NCI-H2171 treated with DMSO at 0.1 percent for 48 hours (cell line): ENCODE data around the gene ESF1.

Source experiments
- DNase-seq: peaks from one replicate; lab custom pipeline; 2025; lab: John Stamatoyannopoulos, UW

ESF1 gene

DNA sequence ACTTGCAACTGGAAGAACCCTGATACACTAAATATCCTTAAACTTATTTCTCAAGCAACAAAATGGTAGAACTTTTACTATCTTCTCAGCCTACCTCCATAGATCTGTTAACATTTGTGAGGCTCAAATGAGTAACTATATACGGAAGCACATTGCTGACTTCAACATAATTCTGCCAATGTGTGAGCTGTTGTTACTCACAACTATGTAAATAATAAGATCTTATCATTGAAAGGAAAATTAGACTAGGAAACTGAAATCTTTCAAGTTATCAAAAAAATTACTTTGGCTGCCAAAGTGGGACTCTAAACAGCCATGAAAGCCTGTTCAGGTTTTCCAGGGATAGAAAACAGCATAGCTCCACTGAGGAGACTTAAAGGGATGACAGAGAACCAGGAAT is 105.8 kb downstream of the ESF1 start:
- no peak for DNase-seq

DNA sequence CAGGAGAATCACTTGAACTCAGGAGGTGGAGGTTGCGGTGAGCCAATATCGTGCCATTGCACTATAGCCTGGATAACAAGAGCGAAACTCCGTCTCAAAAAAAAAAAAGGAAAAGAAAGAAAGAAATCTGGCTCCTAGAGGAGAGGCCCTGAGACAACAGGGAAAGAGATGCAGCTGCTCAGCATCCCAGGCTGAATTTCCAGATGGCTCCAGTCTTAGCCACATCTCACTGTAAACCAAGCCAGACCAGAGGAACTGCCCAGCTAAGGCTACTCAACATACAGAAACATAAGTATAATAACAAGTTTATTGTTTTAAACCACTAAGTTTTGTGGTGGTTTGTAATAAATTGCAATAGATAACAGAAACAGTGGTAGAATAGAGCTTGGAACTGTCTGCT is 107.5 kb downstream of the ESF1 start:
- no peak for DNase-seq

DNA sequence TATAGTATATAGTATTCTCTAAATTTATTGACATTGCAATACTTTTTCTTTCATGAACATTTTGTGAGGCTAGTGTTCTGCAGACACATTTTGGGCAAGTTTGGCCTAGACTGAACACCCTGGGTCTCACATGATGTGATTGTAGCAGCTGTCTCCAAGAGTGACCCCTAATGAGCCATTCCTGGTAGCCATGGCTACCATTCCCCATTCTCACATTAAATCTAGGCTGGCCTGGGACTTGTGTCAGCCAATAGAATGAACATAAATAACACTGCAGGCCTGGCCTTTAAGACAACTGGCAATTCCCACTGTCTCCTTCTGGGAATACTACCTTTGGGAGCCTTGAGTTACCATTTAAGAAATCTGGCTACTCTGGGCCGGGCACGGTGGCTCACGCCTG is 108.0 kb downstream of the ESF1 start:
- DNase-seq = no peak

DNA sequence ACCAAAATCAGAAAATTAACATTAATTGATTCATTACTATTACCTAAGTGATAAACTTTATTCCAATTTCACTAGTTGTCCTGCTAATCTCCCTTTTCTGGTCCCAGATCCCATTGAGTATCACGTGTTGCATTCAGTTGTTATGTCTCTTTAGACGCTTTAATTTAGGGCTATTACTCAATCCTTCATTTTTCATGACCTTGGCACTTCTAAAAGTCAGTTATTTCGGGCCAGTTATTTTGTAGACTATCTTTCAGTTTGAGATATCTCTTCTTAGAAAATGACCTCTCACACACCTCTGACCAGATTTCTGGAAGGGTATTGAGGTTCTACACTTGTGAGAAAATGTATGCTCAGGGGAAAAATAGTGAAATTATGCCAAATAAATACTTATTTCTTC is 112.0 kb downstream of the ESF1 start:
- no peak for DNase-seq

DNA sequence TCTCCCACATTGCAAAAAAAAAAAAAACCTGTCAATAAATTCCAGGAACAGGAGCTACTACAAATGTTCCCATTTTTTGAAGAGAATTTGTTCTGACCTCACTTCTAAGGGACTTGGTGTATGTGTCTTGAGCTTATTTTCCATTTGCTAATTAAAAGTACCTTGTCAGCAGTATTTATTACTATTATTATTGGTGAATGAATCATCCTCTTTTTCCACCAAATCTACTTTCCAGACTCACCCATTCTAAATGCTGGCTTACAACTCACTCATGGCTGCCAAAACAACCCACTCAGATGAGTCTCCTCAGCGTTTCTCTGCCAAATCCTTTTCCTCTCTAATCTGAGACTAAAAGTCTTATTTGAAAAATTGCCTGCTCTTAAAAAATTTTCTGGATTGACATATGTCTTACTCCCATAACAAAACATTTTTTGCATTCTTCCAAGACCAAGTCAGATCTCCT is 112.8 kb downstream of the ESF1 start:
- no peak for DNase-seq

DNA sequence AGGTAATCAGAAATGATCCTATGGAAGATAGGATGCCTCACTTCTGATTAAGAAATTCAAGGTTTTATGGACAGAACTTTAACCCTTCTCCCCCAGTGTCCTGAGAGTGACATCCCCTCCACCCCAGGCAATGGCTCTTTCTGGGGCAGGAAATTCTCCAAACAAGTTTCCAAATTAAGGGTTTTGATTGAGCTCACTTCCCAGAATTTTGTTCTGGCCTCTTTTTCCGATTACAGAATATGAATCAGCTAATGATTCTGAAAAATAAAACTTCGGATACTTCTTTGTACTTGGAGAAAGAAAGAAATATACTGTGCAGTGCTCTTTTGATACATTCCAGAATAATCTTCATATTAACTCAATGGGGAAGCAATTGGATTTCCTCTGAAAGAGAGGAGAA is 113.2 kb downstream of the ESF1 start:
- DNase-seq = no peak

DNA sequence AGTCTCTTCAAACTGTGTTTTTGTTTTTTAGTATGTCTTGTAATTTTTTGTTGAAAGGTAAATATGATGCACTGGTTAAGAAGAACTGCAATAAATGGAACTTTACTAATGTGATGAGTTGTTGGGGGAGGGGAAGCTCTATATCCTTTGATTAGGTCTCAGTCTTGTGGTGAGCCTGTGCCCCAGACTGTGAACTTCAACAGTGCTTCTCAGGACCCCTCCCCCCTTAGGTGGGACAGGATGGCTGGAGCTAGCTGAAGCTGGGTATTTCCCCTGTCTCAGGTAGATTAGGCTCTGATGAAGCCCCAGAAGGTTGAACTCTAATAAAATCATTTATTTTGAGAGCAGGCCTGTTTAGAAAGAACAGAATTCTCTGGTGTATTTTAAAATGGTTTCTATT is 114.6 kb downstream of the ESF1 start:
- DNase-seq = no peak

DNA sequence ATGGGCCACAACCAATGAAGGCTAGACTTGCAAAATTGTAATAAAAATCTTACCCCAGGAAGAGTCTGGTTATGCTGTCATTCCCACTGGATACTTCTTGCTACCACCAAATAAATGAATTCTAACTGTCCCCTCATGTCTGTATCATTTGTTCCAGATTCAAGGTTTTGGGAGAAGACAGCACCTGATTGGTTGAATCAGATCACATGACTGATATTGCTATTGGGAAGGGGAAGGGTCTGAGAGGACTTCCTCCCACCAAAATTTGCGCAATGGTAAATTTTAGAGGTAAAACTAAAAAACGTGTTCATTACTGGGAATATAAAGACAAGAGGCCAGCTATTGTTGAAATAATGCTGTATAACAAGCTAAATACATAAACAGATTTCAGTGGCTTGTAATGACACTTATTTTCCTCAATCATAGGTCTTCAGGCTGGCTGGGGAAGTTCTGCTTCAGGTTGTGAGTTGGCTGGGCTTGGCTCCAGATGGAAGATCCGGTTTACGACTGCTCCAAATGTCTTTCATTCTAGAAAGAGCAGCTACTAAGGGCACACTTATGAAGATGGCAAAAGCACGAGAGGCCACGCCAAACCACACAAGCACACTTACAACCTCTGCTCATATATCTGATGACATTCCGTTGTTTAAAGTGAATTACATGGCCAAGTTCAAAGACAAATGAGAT is 118.9 kb downstream of the ESF1 start:
- DNase-seq = no peak
